Heart left ventricle (tissue), 16 donors: ENCODE results near the gene TESK1. TPM values are rescaled to one million over a fixed set of nuclear protein-coding genes. Genes with fewer than 3 reads are reported as not detected.

Experiments used
- ATAC-seq, 4 donors: fragments of 200-7000 bp; cut with Tn5 transposase; one replicate each; pipeline ENCODE4 v1.9.1; 2020 to 2022; ENCODE audit warnings: moderate library complexity in 4 of 4, mild to moderate bottlenecking in 3 of 4, moderate number of reproducible peaks in 1 of 4
- DNase-seq, 5 donors: peaks; one replicate each; pipeline ENCODE4 v3.0.0-alpha.2; 2020
- H3K27ac ChIP-seq, 12 donors: fragments of 200-600 bp; sonication (generic) in 4 of 12; one replicate each; pipeline versions ENCODE4 v1.5.0 to v1.8.0; 2016 to 2022; ENCODE audit warnings: mild to moderate bottlenecking in 2 of 12
- H3K27me3 ChIP-seq, 9 donors: fragments of 200-600 bp; sonication (generic) in 2 of 9; one replicate each; pipeline versions ENCODE4 v1.5.1 to v1.8.0; 2016 to 2022; ENCODE audit warnings: mild to moderate bottlenecking in 3 of 9
- H3K36me3 ChIP-seq, 9 donors: fragments of 200-600 bp; sonication (generic) in 2 of 9; one replicate each; pipeline versions ENCODE4 v1.5.0 to v1.8.0; 2018 to 2022; ENCODE audit warnings: mild to moderate bottlenecking in 2 of 9
- H3K4me1 ChIP-seq, 12 donors: fragments of 200-600 bp; sonication (generic) in 4 of 12; one replicate each; pipeline versions ENCODE4 v1.5.0 to v1.8.0; 2016 to 2022; ENCODE audit warnings: mild to moderate bottlenecking in 3 of 12
- H3K4me3 ChIP-seq, 12 donors: fragments of 200-600 bp; sonication (generic) in 4 of 12; one replicate each; pipeline versions ENCODE4 v1.5.0 to v1.8.0; 2017 to 2022; ENCODE audit warnings: mild to moderate bottlenecking in 9 of 12, moderate library complexity in 4 of 12
- H3K9me3 ChIP-seq, 12 donors: fragments of 200-600 bp; sonication (generic) in 4 of 12; one replicate each; pipeline versions ENCODE4 v1.5.0 to v1.8.0; 2016 to 2022; ENCODE audit warnings: mild to moderate bottlenecking in 1 of 12
- CTCF ChIP-seq, 12 donors: fragments of 200-600 bp; sonication (generic) in 4 of 12; IDR thresholded peaks; one replicate each; pipeline versions ENCODE4 v1.5.0 to v1.8.0; 2018 to 2022; ENCODE audit warnings: antibody characterized with exemption in 12 of 12, mild to moderate bottlenecking in 5 of 12
- POLR2A ChIP-seq, 2 donors: fragments of 450-650 bp; IDR thresholded peaks; one replicate each; pipeline ENCODE4 v1.6.1; 2017; ENCODE audit warnings: antibody characterized with exemption in 2 of 2, mild to moderate bottlenecking in 2 of 2, moderate library complexity in 2 of 2
- whole genome bisulfite sequencing, 4 donors: extraction: QIAGEN DNeasy Blood & Tissue Kit in 2 of 4; methylation state at CpG; one replicate each; pipeline versions ENCODE4 v1.1.5 to v1.1.7; 2013 to 2018; 5-methylcytosine and 5-hydroxymethylcytosine counted together
- intact Hi-C, 10 donors: fragments of 100-400 bp; cut with DNase I; formaldehyde crosslinking; loops; one replicate each; pipeline versions ENCODE4 v1.11.1 to v1.14.2; 2022
- long read RNA-seq, 3 donors: library from polyadenylated mRNA; unstranded; transcript quantifications; one replicate each; pipeline ENCODE4 v2.0.0, GENCODE V29; 2020 to 2021
- polyA plus RNA-seq, 2 donors: library from polyadenylated mRNA; stranded (reverse); fragments of 200-250 nt; gene quantifications; one replicate each; pipeline ENCODE4 v1.2.3, GENCODE V29; 2013
- total RNA-seq, 9 donors: library from RNA; depleted of rRNA in 2 of 9; stranded (reverse); fragments of >200 nt in 2 of 9; fragmentation: NEBNext Ultra II Directional in 3 of 9; extraction: Animal tissue kit (Norgen Biotek cat#: 25700) in 3 of 9; gene quantifications; one replicate each; pipeline versions ENCODE4 v1.1.0 to v1.2.4, GENCODE V29; 2016 to 2023
- donor health status: ischemic (EF 13 %, LVEDD 7.1; RV severe dilation, severe dysfunction).
- donor health status: healthy with polysubstance abuse.
- donor health status: DM: no; HTN: yes; CAD: no.
- donor health status: DM: no; HTN: no; CAD: no.
- donor health status: ischemic (EF 25% LVEDD 6.9; RV normal size, moderate dysfunction).
- donor health status: ischemic (EF 25% LVEDD 5.7; RV mildly dilated, moderate dysfunction).
- donor health status: healthy.
- donor health status: DM: yes; HTN: yes; CAD: no.
- donor health status: ischemic (EF 35%, LVEDD 5.7; RV mildly dilated, moderate dysfunction).
- donor health status: nonischemic (EF 11% LVEDD 7.7; RV severe dilation, severe dysfunction).
- donor health status: DM: yes; HTN: yes; CAD: no.
- donor health status: PGD.
- donor health status: ischemic (EF 29% LVEDD 5.4; RV normal size, mild dysfunction).
- donor health status: nonischemic (EF 23%, LVEDD 6.1; RV moderate dilation, normal function).

Gene TESK1
- 10 to 100 TPM; 19.8 to 47.6 (median 24.5) TPM for total RNA-seq
- polyA plus RNA-seq: 10 to 100 TPM; 33.3 to 40.8 TPM
- long read RNA-seq, donor 1, transcript TESK1-201 (10 exons, 2,421 nt): major isoform, 9 of 28 reads
- long read RNA-seq, donor 1, partial matches to known transcripts: 18 of 28 reads
- long read RNA-seq, donor 1, other reads (novel, unspliced or antisense): 1 of 28 reads
- long read RNA-seq, donor 2, partial matches to known transcripts: 34 of 37 reads
- long read RNA-seq, donor 2, other reads (novel, unspliced or antisense): 3 of 37 reads
- long read RNA-seq, donor 3, transcript TESK1-201 (10 exons, 2,421 nt): major isoform, 17 of 47 reads
- long read RNA-seq, donor 3, partial matches to known transcripts: 27 of 47 reads
- long read RNA-seq, donor 3, other reads (novel, unspliced or antisense): 3 of 47 reads

GRCh38 chr9:35604578-35605350, at the start of gene TESK1:
TSS of gene TESK1 (plus strand) at chr9:35605262. CDS start at chr9:35605620, 358 bp downstream.
- Histone ChIP-seq H3K4me3 (peak within 1 kb of the TSS; percentile 58 to 96 (median 78)), H3K27me3 (no peaks in the 10 kb centered on the region), H3K4me1 (peaks cover 6 to 33% (median 25%) of the 10 kb centered on the region in 12 donors), H3K36me3 (peaks cover 0 to 29% (median 24%) of the 10 kb centered on the region in 9 donors), H3K9me3 (no peaks in the 10 kb centered on the region), H3K27ac (peak within 1 kb of the TSS; percentile 77 to 99 (median 93))
- DNase-seq (peak; percentile 73 to 86 (median 80)), ATAC-seq (peak; percentile 8 to 62 (median 46))
- TF ChIP-seq POLR2A (IDR thresholded peaks at IDR 0.05) (no peak), CTCF (IDR thresholded peaks at IDR 0.05) (no peak)
- intact Hi-C loops: loop anchor here in 5 of 10 donors (1.0 to 10.0 kb wide), 9 partner anchors 42 to 492 kb away; partner anchors contain the start of genes CCDC107 (in 2 of the 5), RMRP (in 2 of the 5), SIT1 (in 2 of the 5) and ATOSB (in 1 of the 5)
- WGBS, 4 donors: 0% methylated on average over 22 to 55 of the region's 55 CpGs

- peak overlapping the region in 1 of 12 donors; percentile 22 for H3K27ac ChIP-seq
- intact Hi-C loops: loop anchor here in 9 of 10 donors (2.0 to 10.0 kb wide), 9 partner anchors 67 to 661 kb away; partner anchors contain the start of gene ATOSB (in 2 of the 9)
- no peaks in the 10 kb centered on the region for H3K27me3 ChIP-seq
- peaks cover 5 to 72% (median 63%) of the 10 kb centered on the region in 9 donors for H3K36me3 ChIP-seq
- DNase-seq (no peak), ATAC-seq (no peak)
- WGBS, 4 donors: 87 to 92% (median 91%) methylated on average over 2 to 10 of the region's 10 CpGs
- peaks cover 0 to 29% (median 20%) of the 10 kb centered on the region in 12 donors for H3K4me1 ChIP-seq
- no peaks in the 10 kb centered on the region for H3K9me3 ChIP-seq
- TF ChIP-seq CTCF (IDR thresholded peaks at IDR 0.05): no peak
- no peak for TF ChIP-seq POLR2A (IDR thresholded peaks at IDR 0.05)
- no peak overlapping the region for H3K4me3 ChIP-seq
Observed at GRCh38 chr9:35555881-35556280, 49.2 kb upstream of the TESK1 start.

GRCh38 chr9:35556776-35557175, 48.3 kb upstream of the TESK1 start:
- peaks cover 0 to 33% (median 22%) of the 10 kb centered on the region in 12 donors for H3K4me1 ChIP-seq

More at GRCh38 chr9:35556776-35557175, 48.3 kb upstream of the TESK1 start:
- TF ChIP-seq CTCF (IDR thresholded peaks at IDR 0.05) (no peak), POLR2A (IDR thresholded peaks at IDR 0.05) (no peak)
- intact Hi-C loops: loop anchor here in 7 of 10 donors (5.0 to 10.0 kb wide), 7 partner anchors 74 to 662 kb away; partner anchors contain the start of gene ATOSB (in 2 of the 7)
- no peak for ATAC-seq
- Histone ChIP-seq H3K36me3 (peaks cover 5 to 76% (median 70%) of the 10 kb centered on the region in 9 donors), H3K27ac (peak overlapping the region in 1 of 12 donors; percentile 22), H3K27me3 (no peaks in the 10 kb centered on the region), H3K9me3 (no peaks in the 10 kb centered on the region), H3K4me3 (no peak overlapping the region)
- no peak for DNase-seq
- WGBS, 4 donors: 94 to 96% (median 95%) methylated on average over 3 of the region's 3 CpGs
